ENCODE results near the gene ZC3HAV1L. TPM values are rescaled to one million over a fixed set of nuclear protein-coding genes. Genes with fewer than 3 reads are reported as not detected.
A peak's percentile ranks its signal among the peaks of the same experiment; 100 is the strongest.

The ZC3HAV1L gene
- total and polyA plus RNA-seq, 7 donors: 0.18 to 2.4 (median 1.2) TPM

- WGBS, 3 donors: 66 to 86% (median 79%) methylated on average over 3 of the region's 3 CpGs
- H3K4me1 ChIP-seq: no peaks in the 10 kb centered on the region
- H3K27ac ChIP-seq: no peak overlapping the region
- ATAC-seq (no peak), DNase-seq (no peak)
- peaks cover 0 to 6% (median 0%) of the 10 kb centered on the region in 3 donors for H3K27me3 ChIP-seq (ENCODE audit: insufficient read depth in 3 of 3, low read length in 2 of 3)
- TF ChIP-seq CTCF (IDR thresholded peaks at IDR 0.05): no peak
- H3K9me3 ChIP-seq: no peaks in the 10 kb centered on the region
- no peak overlapping the region for H3K4me3 ChIP-seq
- intact Hi-C loops (cut with DNase I): no loop called here
- H3K36me3 ChIP-seq (ENCODE audit: insufficient read depth in 1 of 2, low read depth in 1 of 2): no peaks in the 10 kb centered on the region
Observed at GRCh38 chr7:139036901-139037300, 1.1 kb upstream of the ZC3HAV1L start.

GRCh38 chr7:139034855-139035585 lies 822 bp downstream of the ZC3HAV1L start:
- H3K4me1 ChIP-seq: no peaks in the 10 kb centered on the region
- no peak for TF ChIP-seq CTCF (IDR thresholded peaks at IDR 0.05)
- H3K9me3 ChIP-seq: no peaks in the 10 kb centered on the region
- DNase-seq: peak in 1 of 2 donors; percentile 42
- intact Hi-C loops (cut with DNase I): no loop called here
- ATAC-seq: peak in 3 of 4 donors; percentile 24 to 41 (median 30)
- peak overlapping the region; percentile 76 for H3K4me3 ChIP-seq
- peaks cover 0 to 6% (median 0%) of the 10 kb centered on the region in 3 donors for H3K27me3 ChIP-seq (ENCODE audit: insufficient read depth in 3 of 3, low read length in 2 of 3)
- 8 to 16% (median 16%) methylated on average over 35 to 47 of the region's 47 CpGs for WGBS, 3 donors
- peak overlapping the region; percentile 63 for H3K27ac ChIP-seq
- H3K36me3 ChIP-seq (ENCODE audit: insufficient read depth in 1 of 2, low read depth in 1 of 2): no peaks in the 10 kb centered on the region

- H3K9me3 ChIP-seq: no peaks in the 10 kb centered on the region
- no peak for TF ChIP-seq CTCF (IDR thresholded peaks at IDR 0.05)
- H3K36me3 ChIP-seq (ENCODE audit: insufficient read depth in 1 of 2, low read depth in 1 of 2): no peaks in the 10 kb centered on the region
- WGBS, 3 donors: 89 to 93% (median 93%) methylated on average over 5 of the region's 5 CpGs
- H3K27me3 ChIP-seq (ENCODE audit: insufficient read depth in 3 of 3, low read length in 2 of 3): peaks cover 0 to 6% (median 0%) of the 10 kb centered on the region in 3 donors
- no peak overlapping the region for H3K27ac ChIP-seq
- no peak for ATAC-seq
- no peaks in the 10 kb centered on the region for H3K4me1 ChIP-seq
- DNase-seq: no peak
- intact Hi-C loops (cut with DNase I): no loop called here
- no peak overlapping the region for H3K4me3 ChIP-seq
Observed at GRCh38 chr7:139034336-139034735, 1.5 kb downstream of the ZC3HAV1L start.

- Histone ChIP-seq H3K4me1 (no peaks in the 10 kb centered on the region), H3K4me3 (no peak overlapping the region), H3K36me3 (ENCODE audit: insufficient read depth in 1 of 2, low read depth in 1 of 2) (peaks cover 0 to 6% of the 10 kb centered on the region in 2 donors), H3K27me3 (ENCODE audit: insufficient read depth in 3 of 3, low read length in 2 of 3) (peaks cover 0 to 1% (median 0%) of the 10 kb centered on the region in 3 donors), H3K9me3 (no peaks in the 10 kb centered on the region), H3K27ac (no peak overlapping the region)
- intact Hi-C loops (cut with DNase I): no loop called here
- DNase-seq (no peak), ATAC-seq (no peak)
- WGBS, 3 donors: 73 to 80% (median 73%) methylated on average over 6 of the region's 6 CpGs
- no peak for TF ChIP-seq CTCF (IDR thresholded peaks at IDR 0.05)
Observed at GRCh38 chr7:139033346-139034114, 2.3 kb downstream of the ZC3HAV1L start.
